Stimulated activated CD4-positive, alpha-beta T cell treated with anti-CD3 and anti-CD28 coated beads, Interleukin-12 subunit alpha, Interleukin-12 subunit beta, amount 100 ng/mL, for 24 hours (primary cell): Measurements from ENCODE around the gene KCNMA1.

Experiments used
- DNase-seq, 2 experiments: peaks; one replicate each; pipeline ENCODE4 v3.0.0-alpha.2; 2020; ENCODE audit warnings: low read depth in 2 of 2

The KCNMA1 gene

DNA sequence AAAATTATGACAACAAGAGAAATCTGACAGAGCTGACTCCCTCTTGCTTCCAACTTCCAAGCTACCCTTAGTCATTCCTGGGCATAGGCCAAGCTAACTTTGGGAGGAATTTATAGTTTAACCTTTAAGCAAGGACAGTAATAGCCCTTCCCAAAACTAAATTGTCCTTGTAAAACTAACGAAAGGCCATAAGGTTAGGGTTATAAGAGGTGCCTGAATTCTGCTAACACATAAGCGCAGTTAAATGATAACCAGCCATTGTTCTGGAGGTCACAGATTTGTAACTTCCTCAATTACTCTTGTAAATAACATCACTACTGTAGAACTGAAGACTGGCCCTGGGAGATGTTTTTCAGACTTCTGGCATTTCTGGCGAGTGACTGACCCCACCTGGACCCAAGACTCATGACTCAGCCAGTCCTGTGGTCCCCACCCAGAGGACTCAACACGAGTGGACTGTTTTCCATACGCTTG lies 481.2 kb downstream of the KCNMA1 start:
- DNase-seq: no peak

DNA sequence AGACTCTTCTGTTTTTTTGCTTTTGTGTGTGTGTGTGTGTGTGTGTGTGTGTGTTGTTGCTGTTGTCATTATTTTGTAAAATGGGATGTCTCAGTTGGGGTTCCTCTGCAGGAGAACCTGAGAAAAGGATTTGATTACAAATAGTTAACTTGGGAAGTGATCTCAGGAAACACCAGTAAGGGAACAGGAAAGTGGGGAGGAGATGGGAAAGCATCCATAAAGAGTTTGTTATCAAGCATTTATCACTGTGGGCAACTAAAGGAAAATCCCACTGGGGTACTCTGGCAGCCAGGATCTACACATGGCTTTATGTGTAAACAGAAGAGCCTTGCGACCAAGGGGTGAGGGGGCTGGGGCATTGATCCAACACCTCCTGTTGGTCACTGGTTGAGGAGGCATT lies 485.4 kb downstream of the KCNMA1 start:
- no peak for DNase-seq

DNA sequence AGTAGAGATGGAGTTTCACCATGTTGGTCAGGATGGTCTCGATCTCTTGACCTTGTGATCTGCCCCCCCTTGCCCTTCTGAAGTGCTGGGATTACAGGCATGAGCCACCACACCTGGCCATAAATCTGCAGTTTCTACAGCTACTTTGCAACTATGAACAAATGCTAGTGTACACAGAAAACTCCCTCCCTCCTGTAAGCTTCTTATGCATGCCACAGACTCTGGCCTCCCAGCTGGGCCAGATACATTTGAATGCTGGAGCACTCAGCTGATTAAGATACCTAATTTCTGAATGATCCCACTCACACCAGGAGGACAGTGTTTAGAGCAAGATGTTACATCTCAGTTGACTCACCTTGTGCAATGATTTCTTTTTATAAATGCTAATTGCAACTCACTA lies 486.2 kb downstream of the KCNMA1 start:
- no peak for DNase-seq

DNA sequence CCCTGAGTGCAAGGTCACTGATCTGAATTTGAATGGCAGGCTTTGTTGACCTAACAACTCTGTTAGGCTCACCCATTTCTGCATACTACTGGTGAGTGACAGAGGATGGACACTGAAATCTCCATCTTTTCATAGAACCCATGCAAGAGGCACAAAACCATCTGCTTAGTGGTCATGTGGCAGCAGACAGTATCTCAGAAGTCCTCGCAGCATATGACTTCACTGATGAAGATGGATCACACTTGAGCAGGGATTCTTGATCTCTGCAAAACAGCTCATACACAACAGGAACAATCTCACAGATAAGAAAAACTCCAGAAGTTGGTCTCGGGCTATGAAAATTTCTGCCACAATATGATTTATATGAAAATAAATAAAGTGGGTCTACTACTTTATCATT lies 487.9 kb downstream of the KCNMA1 start:
- no peak for DNase-seq

DNA sequence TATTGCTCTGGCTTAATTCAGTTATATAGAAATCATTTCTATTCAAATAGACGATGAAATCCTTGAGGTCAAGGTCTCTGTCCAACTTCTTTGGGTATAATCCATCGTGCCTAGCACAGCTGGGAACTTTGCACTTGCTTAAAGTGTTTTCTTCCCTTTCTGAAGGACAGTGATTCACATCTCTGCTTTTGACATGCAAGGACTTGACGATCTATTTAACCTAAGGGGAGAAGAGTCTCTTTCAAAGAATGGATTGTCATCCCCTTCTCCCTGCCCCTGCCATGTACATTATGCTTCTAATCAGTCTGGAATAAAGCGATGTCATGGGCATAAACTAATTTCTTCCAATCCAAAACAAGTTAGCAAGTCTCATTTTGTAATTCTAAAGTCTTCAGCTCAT lies 488.6 kb downstream of the KCNMA1 start:
- DNase-seq: no peak

DNA sequence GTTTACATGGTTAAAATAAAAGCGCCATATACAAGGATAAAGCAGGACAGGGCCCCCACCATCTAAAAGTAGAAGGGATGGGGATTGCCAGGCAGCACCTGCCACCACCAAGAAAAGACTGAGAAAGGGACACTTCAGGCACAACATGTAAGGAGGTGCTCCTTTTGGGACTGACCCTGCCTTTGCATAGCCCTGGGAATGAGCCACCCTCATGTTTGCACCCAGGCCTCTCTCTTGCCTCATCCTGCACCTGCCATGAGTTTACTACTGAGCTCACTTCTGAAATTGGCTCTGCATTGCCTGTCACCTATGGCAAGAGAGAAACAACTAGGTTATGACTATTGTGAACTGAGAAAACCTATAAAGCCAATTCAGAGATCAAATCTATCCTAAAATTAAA lies 489.7 kb downstream of the KCNMA1 start:
- no peak for DNase-seq

DNA sequence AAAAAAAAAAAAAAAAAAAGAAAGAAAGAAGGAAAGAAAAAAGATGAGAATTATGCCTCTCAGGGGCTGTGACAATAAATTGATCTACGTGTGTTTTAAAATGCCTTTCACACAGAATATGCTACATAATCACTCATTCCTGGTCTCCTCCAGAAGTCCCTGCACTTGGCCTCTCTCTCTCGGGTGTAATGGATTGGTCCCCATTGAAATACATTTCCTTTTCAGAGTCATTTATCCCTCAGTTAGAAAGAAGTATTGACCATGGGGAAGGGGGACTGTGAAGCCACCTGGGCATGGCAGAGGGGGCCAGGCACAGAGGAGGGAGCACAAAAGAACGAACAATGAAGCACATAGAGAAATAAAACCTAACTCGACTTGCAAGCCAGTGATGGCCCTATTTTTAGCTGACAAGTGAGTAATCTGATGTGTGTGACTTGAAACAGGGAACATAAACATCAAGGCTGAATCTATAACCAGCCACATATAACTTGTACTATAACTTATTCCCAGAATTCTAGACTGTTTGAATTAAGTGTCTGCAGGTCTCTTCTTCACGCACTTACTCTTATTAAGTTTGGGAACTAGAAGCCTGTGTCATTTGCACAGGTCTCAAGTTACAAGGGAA lies 490.8 kb downstream of the KCNMA1 start:
- DNase-seq: no peak

DNA sequence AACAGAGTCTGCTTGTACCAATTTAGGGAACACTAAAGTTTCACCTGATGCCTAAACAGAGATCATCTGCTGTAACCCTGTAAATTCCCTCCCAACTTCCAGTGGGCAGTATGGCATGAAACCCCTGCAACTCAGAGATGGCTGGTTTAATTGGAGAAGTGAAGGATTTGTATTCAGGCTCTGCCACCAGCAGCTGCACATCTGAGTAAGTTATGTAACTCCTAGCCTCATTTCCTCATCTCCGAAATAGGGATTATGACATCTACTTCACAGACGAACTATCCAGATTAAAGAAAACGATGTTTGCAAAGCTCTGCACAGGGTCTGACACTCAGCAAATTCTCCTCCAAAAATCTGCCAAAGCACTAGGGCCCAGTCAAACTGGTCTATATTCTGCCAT lies 493.0 kb downstream of the KCNMA1 start:
- no peak for DNase-seq

DNA sequence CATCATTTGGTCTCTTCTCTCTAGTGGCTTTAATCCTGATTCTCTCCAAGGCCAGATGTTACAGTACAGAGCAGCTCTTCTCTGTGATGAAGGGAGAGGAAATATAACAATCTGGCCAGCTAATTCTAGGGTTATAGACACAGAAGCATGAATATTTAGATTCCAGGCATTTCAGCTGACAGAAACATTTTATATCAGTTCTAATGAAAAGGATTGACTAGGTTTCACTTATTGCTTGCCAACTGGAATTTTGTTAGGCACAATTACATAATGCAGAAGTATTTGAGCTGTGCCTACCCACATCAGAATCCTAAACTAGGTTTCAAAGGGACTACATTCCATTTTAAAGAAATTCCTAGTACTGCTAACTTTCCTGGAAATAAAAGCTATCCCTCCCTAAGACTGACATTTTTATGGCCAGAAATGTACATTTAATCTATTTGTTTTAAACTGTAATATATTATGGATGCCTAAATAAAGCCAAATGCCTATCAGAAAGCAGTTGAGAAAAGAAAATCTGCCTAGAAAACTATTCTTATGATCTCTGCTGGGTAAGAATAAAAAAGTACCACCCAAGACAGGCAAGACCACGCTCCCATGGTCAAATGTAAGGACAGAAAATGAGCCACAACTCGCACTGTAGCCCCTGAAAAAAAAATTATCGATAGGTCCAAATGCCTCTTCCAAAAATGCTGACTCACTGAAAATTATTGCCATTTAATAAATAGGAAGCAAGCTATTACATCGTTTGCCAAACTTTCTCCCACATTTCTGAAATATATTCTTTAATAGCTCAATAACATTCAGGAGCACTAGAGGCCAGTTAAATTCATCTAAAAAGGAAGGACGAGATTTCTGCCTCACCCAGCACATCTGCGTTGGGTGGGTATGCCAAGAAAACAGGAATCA lies 498.1 kb downstream of the KCNMA1 start:
- DNase-seq: no peak

DNA sequence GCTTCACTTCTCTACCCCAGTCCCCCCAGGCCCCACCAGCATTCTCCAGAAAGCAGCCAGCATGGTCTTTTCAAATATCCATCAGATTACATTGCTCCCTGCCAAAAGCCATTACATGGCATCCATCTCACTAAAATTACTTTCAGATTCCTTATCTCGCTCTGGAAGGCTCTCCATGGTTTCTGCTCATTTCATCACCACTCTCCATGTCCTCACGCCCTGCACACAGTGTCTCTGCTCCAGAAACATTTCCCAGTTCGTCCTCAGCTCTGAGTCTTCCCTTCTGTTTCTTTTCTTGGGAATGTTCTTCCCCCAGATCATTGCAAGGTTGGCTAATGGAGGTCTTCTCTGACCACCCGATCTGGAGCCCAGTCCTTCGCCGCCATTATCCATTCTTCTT lies 499.1 kb downstream of the KCNMA1 start:
- DNase-seq: no peak

DNA sequence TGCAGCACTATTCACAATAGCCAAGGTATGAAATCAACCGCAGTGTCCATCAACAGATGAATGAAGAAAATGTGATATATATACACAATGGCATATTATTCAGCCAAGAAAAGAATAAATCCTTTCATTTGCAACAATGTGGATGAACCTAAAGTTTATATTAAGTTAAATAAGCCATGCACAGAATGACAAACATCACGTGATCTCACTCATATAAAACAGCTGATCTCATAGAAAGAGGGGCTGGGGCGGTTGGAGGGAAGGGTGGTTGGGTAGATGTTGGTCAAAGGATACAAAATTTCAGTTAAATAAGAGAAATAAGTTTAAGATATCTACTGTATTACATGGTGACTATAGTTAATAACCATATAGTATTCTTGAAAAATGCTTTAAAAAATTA lies 502.1 kb downstream of the KCNMA1 start:
- DNase-seq: no peak

DNA sequence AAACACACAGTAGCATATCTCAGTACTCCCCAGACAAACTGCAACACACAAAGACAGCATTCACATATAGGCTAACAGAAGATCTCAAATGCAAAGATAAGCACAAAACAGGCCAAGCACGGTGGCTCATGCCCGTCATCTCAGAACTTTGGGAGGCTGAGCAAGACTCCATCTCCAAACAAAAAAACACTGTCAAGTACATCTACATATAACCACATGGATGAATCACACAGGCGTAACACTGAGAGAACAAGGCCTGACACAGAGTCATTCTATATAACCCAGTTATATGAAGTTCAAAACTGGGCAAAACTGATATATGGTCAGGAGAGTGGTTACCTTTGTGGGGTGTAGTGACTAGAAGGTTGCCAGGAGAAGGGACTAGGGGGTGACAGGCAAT lies 506.4 kb downstream of the KCNMA1 start:
- DNase-seq: no peak

DNA sequence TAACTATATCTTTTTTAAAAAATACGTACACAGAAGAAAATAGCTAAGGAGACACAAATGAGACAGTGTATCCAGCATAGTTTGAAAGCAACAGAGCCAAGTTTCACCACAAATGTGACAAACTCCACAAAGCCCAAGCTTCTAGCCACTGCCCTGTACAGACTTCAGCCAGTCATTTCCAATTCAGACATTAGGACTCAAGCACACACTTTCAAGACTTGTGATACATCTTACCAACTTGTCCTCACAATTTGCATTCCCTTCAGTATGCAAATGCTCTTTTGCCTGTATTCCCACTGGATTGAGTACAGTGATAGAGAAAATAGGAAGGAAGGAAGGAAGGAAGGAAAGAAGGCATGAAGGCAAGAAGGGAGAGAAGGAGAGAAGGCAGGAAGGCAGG lies 510.4 kb downstream of the KCNMA1 start:
- no peak for DNase-seq

DNA sequence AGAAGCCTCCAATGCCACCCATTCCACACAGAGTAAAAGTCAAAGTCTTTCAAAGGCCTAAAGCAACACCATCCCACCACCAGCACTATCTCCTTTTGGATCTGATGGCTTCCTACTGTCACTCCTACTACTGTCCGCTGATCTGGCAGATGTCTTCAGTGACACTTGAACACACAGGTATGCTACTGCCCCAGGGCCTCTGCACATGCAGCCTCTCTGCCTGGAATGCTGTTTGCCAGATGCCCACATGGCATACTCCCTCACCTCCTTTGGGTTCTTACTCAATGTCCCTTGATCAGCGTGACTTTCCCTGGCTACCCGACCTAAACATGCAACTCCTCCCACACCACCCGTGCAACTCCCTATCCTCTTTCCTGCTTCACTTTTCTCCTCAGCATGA lies 512.4 kb downstream of the KCNMA1 start:
- no peak for DNase-seq

DNA sequence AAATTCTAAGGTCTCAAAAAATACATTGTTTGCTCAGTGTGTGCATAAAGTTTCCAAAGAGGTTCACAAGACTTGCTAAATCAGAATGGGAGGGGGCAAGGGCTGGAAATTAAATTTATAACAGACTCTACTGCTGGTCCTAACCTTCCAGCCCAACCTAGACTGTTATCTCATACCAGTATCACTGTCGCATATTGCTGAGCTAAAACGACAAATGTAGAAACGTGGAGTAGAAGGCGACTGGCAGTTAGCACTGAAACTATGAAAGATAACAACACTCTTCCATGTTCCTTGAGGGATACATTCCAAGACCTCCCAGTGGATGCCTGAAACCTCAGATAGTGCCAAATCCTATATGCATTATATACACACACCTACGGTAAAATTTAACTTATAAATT lies 514.3 kb downstream of the KCNMA1 start:
- no peak for DNase-seq

DNA sequence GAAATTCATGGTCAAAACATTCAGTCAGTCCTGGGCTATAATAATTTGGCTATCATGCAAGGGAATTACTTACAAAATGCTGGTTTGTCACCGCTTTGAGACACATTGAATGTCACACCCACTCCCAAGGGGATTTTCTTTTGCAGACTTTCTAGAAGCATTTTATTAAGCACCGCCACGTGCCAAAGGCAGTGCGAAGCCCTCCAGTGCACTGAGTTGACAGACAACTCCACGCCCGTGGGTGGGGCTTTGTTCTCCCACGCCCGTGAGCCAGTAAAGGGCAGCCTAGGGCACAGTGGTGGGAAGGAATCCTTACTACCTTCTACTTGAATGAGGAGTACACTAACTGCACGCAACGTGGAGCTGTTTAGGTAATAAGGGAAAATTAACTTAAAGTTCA lies 515.8 kb downstream of the KCNMA1 start:
- no peak for DNase-seq

DNA sequence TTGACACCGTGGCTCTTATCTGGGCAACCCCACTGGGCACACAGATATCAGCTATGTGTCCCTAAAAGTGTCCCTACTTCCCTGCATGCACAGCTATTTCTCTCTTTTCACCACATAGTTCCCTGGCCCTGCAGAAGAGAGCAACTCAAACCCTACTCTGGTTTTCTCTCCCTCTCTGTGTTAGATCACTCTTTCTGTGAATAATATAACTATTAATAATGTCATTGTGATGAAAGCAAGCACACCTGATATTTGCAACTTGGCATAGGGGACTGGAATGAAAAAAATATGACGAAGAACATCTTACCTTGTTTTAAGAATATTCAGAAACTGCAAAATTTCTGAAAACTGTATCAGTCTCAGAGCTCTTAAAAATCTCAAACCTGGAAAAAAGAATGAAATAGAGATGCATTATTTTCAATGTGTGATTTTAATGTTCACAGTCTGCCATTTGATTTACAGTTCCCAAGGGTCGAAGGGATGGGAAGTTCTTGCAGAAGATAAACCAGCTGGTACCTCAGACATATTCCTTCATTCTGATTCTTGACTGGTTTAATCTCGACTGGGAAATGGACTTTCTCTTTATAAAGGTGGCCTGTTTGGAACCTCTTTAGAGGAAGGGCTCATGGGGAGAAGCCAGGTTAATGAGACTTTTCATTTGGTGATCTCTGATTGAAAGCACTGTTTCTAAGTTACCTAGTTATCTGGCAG lies 516.8 kb downstream of the KCNMA1 start:
- no peak for DNase-seq

DNA sequence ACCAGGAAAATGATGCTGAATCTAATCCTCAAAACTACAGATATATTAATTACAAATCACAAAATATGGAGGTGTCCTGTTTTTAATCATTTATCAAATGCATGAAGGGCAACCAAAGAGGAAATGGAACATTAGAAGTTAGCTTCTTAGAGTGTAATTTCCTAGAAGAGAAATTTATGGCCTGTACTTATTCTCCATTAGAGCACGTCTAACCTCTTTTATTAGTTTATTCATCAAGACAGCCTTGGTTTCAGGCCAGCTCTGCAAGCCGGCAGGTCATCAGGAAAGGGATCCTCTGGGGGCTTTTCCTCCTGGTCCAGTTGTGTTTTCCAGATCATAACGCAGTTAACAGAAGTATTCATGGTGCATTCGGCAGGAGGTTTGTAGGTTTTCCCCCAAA lies 517.6 kb downstream of the KCNMA1 start:
- DNase-seq: no peak

DNA sequence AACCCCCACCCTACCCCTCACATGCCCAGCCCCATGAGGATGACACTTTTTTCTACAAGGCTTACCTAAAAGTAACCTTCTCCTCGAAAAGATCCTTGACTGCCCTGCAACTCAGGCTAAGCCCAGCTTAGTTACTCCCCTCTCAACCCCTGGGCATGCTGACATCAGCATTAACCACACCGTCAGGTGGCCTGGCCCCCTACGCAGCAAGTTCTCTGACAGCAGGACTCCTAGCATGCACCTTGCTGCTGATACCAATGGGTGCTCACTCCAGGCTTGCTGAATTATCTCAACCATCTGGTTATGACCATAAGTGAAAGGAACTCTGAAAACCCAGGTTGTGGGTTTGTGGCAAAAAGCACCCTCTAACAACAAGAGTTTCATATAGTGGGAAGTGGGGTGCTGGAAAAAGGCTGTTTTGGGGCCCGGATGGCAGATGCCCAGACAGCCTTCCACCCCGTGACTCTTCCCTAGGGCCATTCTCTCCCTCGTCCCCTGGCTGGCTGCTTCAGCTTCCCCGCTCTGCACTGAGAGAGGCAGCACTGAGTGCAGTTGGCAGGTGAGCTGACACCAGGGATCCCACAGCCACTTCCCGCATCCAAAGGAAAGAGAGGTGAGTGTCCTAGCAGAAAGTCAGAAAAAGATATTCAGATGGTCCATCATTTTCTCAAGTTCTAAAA lies 518.9 kb downstream of the KCNMA1 start:
- DNase-seq: no peak

DNA sequence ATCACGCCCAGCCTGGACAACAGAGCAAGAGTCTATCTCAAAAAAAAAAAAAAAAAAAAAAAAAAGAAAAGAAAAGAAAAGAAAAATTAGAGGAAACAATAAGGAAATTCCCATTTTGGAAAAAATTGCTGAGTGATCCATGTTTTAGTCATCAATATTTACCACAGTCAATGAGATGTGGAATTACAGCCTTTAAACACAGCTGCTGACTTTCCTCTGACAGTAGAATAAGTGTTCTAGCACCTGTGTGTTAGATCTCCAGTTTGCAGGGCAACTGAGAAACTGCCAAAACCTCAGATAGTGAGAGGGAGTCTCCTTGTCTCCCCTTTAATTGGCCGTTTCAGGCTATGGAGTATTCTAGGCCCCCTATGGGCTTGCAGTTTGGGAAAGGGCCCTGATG lies 520.1 kb downstream of the KCNMA1 start:
- no peak for DNase-seq

DNA sequence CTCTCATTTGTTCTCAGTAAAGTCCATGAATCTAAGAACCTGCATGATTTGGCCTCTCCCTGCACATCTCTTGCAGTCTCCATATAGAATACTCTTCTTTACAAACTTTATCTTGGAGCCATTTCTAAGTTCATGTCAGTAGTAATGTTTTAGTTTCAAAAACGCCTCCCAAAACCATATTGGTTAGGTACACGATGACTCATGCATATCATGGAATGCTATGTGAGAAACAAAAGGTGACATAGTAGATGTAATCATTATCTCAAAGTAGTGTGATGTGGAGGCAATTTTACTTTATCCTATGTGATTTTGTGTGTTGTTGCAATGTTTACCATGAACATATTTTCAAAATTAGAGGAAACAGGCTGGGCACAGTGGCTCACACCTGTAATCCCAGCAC lies 520.7 kb downstream of the KCNMA1 start:
- DNase-seq: no peak

DNA sequence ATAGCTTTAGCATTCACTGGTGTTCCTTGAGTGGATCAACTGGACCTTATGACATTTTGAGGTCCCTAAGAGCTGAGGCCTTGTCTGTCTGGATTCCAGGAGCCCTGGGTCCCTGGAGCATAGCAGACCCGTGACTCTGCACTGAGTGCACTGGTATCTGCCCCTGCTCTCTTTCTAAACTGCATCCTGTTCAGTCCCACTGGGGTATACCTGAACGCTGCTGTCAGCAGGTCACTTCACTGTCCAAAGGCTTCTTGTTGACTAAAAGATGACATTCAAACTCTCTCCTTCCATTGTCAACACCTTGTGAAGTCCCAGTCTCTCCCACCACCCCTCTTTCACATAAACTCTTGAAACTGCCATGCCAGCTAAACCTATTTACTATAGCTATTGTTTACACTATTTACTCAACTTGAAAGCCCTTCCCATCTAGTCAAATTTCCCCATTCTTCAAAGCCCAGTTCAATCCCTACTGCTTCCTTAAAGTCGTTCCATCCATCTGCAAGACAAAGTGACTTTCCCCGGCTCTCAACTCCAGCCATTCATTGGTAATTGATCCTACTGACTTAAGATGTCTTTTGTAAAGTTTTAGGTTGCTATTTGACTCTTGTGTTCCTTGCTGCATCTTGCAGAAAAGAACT lies 523.3 kb downstream of the KCNMA1 start:
- DNase-seq: no peak
